Erythroblast (primary cell): Measurements from ENCODE around the gene KRT14.
"Not testable (repeated sequence)": the region's sequence is repeated elsewhere in the genome, so short reads cannot be mapped to it uniquely, and the experiment has no call there.

Experiments
- DNase-seq, 2 experiments: peaks; one replicate each; lab custom pipeline; 2025; lab: John Stamatoyannopoulos, UW
- GATA1 ChIP-seq: IDR thresholded peaks from 2 replicates; pipeline ENCODE4 v1.6.1; 2011; ENCODE audit warnings: low read depth, mild to moderate bottlenecking, control low read depth, low read length, moderate library complexity
- POLR2A ChIP-seq: IDR thresholded peaks from 2 replicates; pipeline ENCODE4 v1.6.1; 2011; ENCODE audit warnings: mild to moderate bottlenecking, low read length

KRT14 gene

DNA sequence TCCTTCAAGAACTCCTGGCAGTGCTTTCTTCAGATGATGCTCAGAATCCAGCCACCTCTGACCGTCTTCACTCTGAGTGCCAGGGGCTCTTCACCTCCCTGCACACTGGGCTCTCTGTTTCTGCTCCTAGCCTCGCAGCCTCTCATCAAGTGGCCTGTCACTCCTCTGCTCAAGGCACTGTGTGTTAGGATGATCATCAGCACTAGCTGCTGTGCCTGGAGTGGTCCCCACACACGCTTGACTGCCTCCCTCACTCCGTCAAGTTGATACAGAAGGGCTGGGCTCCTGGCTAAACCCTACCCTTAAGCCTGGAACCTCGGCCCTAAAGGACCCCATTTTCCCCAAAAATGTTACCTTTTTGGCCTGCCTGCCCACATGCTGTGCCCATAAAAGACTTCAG lies 30.4 kb downstream of the KRT14 start:
- no peak for TF ChIP-seq GATA1
- TF ChIP-seq POLR2A, result no peak
- DNase-seq, result no peak

DNA sequence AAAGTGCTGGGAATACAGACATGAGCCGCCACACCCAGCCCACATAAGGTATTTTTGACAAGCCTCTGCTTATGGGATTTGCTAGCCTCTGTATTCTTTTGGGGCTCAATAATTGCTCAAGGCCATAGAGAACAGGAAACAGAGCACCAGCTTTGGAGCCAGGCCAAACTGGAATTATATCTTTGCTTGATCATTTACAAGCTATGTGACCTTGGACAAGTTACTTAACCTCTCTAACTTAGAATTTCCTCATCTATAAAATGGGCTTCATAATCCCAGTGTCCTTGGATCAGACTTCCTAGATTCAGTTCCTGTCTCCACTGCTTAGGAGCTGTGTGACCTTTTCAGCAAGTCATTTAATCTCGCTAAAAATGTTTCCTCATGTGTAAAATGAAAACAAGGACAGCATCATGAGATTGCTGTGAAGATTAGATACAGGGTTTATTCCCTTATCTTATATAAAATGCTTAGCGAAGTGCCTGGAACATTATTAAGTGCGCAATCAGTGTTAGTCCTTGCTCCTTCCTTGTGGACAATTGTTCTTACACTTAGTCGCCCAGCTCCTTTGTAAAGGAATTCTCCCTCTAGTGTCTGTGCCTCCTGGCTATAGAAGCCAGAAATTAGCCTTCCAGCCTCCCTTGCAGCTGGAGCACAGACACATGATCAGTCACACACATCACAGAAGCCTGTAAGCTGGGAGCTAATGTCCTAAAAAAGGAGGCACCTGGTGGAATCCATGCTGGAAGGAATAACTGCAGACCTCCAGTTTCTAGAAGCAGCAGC lies 31.4 kb downstream of the KRT14 start:
- TF ChIP-seq GATA1 (no peak), POLR2A (no peak)
- no peak for DNase-seq

DNA sequence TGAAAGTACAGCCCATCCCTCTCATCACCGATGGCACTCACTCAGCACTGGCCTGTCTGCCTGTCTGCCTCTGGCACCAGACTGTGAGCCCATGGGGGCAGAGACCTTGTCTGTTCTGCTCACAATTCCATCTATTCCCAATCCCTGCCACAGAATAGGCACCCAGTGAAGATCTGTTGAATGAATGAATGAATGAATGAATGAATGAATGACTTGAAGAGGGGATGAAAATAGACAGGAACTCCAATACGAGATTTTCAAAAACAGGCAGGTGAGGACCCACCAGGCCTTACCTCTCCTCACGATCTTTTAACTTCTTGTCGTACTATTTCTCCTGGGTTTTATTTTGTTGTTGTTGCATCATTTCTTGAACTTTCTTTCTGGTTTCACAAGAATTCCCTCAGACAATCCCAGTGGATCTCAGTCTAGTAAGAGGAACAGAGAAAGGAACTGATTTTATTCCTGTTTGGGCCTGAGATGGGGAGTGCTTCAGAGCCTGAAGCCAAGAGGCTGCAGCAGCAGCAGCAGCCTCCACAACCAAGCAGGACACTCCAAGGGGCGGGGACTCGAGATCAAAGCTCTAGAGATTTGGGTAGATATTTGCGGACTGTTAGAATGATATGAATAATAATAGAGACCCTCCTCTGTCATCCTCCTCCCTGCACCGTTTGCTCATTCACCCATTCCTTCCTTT lies 32.6 kb downstream of the KRT14 start:
- TF ChIP-seq GATA1 (no peak), POLR2A (no peak)

DNA sequence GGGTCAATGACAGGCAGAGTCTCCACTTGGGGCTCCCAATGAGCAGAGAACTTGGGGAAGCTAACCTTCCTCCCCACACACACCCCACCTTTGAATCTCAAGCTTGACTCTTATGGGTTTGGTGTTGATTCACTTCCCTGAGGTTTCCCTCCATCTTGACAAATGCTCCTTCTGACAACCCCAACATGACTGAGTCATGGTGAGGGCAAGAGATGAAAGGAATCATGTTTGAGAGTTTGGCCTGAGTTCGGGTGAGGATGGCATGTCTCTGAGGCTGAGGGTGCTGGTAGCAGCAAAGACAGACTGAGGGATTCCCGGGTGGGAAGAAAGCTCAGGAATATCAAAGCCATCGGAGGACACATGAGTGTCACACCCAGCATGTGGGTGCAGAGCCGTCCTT lies 33.5 kb downstream of the KRT14 start:
- no peak for DNase-seq
- TF ChIP-seq GATA1 (no peak), POLR2A (no peak)

More for the DNA sequence above, 32.6 kb downstream of the KRT14 start:
- DNase-seq, result no peak

DNA sequence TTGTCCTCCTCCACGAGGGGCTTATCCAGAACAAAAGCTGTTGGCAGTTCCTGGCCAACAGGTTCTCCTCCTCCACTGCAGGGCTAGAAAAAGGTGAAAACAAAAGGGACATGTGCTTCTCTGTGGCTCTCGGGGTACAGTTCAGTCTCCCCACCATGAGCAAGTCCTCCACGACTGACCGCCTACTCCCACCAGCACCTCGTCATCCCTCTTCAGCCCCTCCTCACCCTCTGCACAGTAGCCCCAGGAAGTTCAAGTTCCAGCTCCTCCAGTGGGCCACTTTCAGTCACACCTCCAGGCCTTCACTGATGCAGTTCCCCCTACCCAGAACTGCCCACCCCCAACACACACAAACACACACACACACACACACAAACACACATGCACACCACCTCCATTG lies 34.2 kb downstream of the KRT14 start:
- no peak for DNase-seq
- no peak for TF ChIP-seq GATA1
- no peak for TF ChIP-seq POLR2A

DNA sequence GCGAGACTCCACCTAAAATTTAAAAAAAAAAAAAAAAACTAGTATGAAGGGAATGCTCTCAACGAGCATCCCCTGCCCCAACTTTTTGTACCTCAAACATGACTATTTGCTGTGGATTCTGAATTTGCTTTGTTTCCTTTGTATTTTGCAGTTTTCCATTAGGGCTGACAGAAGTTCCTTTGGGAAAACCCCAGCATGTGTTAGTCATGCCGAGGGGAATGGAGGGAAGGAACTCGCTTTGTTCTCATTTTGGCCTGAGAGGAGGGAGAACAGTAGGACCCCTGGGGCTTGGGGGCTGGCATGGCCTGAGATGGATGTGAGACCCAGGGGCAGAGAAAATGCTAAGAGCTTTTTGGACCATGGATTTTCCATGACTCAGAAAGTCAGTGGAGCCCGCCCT lies 35.3 kb downstream of the KRT14 start:
- TF ChIP-seq POLR2A, result no peak
- TF ChIP-seq GATA1, result no peak
- no peak for DNase-seq

DNA sequence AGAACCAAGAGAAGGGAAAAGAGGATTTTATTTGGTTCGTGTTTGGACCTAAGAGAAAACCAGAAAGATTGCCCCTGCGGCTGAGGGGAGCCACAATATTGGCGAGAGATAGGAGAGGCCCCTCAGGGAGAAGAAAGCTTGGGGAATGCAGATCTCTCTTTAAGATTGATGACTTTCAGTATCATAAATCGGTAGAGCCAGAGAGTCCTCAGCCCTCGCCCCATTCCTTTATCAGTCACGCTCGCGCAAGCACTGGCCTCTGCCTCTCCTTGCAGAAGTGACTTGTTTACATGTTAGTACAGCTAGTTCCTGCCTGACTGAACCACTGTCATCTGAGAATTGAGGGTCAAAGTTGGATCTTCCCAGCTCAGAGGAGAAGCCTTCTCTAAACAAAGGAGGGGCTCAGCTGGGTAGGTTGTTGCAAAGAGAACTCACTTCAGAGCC lies 37.1 kb downstream of the KRT14 start:
- no peak for TF ChIP-seq GATA1
- TF ChIP-seq POLR2A, result no peak
- peak; percentile 73 to 78 for DNase-seq

DNA sequence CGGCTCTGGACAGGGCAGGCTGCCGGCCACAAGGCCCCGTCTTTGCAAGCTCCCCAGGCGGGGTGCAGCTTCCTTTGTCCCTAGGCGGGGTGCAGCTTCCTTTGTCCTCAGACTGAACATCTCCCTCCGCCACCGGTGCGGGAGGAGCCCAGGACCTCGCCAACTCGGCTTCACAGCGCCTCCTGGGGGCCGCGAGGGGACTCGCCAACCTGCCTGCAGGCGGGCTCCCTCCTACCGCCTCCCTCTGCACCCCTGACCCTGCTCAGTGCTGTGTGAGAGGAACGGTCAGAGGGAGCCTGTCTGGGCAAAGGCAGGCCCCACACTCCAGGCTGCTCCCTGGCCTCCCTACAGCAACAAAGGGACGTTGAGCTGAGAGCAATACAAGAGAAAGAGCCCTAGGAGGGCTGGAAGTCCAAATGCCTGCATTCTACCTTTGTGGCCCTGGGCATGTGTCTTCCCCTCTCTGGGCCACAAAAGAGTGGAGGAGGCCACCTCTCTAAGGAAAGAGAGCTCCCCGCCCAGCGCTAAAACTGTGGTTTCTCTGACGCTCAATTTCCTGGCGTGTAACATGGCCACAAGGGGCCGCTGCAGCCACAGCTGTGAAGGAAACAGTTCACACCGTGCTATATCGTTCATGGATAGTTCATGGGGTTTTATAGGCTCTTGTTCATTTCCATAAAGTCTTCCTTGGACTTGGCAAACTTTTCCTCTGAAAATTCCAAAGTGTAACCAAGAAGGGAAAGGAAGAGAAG lies 37.7 kb downstream of the KRT14 start:
- TF ChIP-seq GATA1 (no peak), POLR2A (no peak)
- peak; percentile 87 to 89 for DNase-seq

DNA sequence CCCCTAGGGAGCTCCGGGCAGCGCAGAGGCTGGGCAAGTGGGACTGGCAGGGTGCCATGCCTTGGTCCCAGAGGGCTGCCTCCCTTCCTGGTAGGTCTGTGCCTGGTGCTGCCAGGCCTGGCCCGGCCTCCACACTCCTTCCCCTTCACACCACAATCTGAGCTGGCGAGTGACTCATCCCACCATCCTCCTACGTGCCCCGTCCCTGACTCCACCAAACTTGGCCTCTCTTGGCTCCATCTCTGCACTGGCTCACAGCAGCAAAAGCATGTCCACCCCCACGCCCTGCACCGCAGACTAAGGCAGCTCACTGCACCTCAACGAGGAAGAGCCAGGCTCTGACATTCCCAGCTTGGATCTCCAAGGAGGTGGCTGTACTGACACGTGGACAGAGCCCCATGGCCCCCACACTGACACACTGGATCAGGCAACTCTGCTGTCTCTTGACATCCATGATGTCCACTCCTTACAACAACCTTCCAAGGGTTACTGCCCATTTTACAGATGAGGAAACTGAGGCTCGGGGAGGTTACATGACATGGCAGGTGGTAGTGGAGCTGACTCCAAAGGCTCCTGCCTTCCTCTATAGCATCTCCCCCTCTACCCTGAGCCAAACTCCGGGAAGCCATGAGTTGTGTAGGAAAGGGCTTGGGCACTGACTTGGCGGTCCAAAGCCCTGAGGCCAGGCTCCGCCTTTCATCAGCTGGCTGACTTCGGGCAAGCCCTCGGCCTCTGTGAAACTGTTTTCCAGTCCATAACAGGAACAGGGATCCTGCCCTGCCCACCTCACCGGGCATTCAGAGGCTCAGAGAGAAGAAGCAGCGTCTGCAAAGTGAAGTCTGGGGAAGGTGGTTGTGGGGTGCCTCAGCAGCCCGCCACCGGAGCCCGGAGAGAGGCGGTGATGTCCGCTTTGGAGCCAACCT lies 38.5 kb downstream of the KRT14 start:
- DNase-seq, result peak in 1 of 2 experiments; percentile 38
- TF ChIP-seq GATA1, result no peak
- TF ChIP-seq POLR2A, result no peak

DNA sequence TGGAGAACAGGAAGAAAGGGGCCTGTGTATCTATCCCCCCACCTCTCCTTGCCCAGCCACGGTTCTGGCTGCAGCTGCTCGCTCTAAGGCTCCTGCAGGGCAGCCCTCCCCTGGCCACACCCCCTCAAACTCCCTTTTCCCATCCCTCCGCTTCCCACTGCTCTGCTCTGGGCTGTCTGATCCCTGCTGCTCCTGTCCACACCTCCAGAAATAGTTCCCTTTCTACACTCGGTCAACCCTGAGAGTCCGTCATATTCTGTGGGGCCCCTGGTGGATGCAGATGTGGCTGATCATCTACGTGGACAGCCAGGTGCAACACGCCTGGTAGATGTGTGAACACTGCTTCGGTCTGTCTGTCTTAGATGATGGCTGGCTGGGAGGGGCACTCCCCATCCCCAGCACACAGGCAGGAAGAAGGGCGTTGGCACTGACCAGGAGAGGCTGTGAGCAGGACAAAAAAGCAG lies 39.3 kb downstream of the KRT14 start:
- DNase-seq, result no peak

DNA sequence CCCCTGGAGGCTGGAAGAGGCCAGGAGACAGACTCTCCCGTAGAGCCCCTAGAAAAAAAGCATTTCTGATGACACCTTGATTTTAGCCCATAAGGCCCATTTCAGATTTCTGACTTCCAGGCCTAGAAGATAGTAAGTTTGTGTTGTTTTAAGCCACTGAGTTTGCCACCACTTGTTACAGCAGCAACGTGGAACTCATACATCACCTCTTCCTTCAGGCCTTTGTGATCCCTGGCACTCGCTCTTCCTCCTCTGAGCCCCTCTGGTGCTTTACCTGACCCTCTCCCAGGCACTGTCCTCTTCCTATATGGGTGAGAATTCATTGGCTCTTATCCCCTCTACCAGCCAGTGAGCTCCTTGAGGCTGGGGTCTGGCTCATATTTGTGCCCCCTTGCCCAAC lies 39.9 kb downstream of the KRT14 start:
- no peak for TF ChIP-seq POLR2A
- TF ChIP-seq GATA1, result no peak
- no peak for DNase-seq

More for the DNA sequence above, 39.3 kb downstream of the KRT14 start:
- TF ChIP-seq POLR2A (no peak), GATA1 (no peak)

DNA sequence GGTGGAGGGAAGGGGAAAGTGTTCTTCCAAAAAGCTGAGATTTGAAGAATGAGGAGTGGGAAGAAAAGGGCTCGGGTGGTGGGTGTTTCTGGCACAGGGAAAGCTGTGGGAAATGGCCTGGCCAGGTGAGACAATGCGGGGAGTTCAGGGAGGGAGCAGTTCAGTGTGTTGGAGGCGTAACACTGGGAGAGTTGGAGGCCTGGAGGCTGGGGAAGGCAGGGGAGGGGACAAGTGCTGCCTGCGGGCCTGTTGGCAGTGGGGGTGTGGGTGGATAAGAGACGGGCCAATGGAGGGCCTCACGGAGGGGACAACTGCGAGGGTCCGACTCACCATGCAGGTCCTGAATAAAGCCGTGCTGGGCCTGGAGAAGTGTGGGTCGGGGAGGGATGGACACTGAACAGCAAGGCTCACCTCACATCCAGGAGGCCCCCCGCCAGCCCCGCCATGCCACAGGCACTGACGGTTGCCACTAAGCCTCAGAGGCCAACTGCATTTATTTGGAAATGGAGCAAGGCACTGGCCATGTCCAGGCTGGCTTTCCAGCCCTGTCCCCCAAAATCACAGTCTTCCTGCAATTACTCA lies 40.8 kb downstream of the KRT14 start:
- no peak for TF ChIP-seq GATA1
- TF ChIP-seq POLR2A, result no peak
- no peak for DNase-seq

DNA sequence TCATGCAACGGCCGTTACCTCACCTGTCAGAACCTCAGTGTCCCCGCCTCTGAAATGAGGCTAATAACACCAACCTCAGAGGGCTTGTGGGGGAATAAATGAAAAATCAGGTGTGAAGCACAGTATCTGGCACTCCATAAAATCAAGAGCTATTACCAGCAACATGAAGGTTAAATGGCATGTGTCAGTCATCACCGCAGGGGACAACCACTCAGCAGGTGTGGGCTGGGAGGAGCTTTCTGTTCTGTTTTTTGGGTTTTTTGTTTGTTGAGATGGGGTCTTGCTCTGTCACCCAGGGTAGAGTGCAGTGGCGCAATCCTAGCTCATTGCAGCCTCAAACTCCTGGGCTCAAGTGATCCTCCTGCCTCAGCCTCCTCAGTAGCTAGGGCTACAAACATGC lies 41.8 kb downstream of the KRT14 start:
- TF ChIP-seq GATA1 (no peak), POLR2A (no peak)
- DNase-seq, result no peak

DNA sequence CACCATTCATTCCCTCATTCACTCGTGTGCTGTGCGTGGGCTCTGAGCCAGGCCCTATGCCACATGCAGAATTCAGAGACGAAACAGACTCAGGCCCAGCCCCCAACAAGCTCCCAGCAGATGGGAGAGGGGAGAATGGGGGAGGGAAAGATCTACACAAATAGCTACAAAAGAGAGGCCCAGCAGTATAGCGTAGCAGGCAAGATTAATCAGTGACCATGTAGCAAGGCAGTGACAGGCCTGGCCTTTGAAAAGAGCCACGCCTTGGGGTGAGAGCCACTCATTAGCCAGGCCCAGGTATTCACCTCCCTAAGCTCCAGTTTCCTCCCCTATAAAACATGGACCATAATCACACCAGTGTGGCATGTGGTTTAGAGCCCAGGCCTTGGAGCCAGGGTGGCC lies 42.2 kb downstream of the KRT14 start:
- TF ChIP-seq POLR2A (no peak), GATA1 (no peak)
- no peak for DNase-seq

DNA sequence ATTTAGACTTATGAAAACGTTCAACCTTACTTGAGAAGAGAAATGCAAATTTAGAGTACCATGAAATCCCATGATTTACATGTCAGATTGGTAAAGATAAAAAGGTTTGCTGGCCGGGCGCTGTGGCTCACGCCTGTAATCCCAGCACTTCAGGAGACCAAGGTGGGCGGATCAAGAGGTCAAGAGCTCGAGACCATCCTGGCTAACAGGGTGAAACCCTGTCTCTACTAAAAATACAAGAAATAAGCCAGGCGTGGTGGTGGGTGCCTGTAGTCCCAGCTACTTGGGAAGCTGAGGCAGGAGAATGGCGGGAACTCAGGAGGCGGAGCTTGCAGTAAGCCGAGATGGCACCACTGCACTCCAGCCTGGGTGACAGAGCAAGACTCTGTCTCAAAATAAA lies 43.9 kb downstream of the KRT14 start:
- not testable (repeated sequence) for DNase-seq
